Suprapubic skin (tissue), 4 donors: Measurements from ENCODE around the gene TRAK1. TPM values are rescaled to one million over a fixed set of nuclear protein-coding genes. Genes with fewer than 3 reads are reported as not detected.

Source experiments
- DNase-seq, 2 donors: peaks; one replicate each; pipeline ENCODE4 v3.0.0-alpha.2; 2019; ENCODE audit warnings: low spot score in 2 of 2
- H3K27ac ChIP-seq: fragments of 200-600 bp; sonication (generic); one replicate; pipeline ENCODE4 v1.5.1; 2019
- H3K27me3 ChIP-seq: fragments of 200-600 bp; sonication (generic); one replicate; pipeline ENCODE4 v1.5.1; 2019
- H3K36me3 ChIP-seq: fragments of 200-600 bp; sonication (generic); one replicate; pipeline ENCODE4 v1.5.1; 2019
- H3K4me1 ChIP-seq: fragments of 200-600 bp; sonication (generic); one replicate; pipeline ENCODE4 v1.5.1; 2019
- H3K4me3 ChIP-seq: fragments of 200-600 bp; sonication (generic); one replicate; pipeline ENCODE4 v1.5.1; 2019; ENCODE audit warnings: mild to moderate bottlenecking
- H3K9me3 ChIP-seq: fragments of 200-600 bp; sonication (generic); one replicate; pipeline ENCODE4 v1.5.1; 2019
- EP300 ChIP-seq: sonication (generic); formaldehyde crosslinking; IDR thresholded peaks from one replicate; pipeline ENCODE4 v1.6.1; 2017; ENCODE audit warnings: antibody characterized with exemption
- POLR2A ChIP-seq, 2 donors: fragments of 450-650 bp; IDR thresholded peaks; one replicate each; pipeline ENCODE4 v1.6.1; 2017; ENCODE audit warnings: antibody characterized with exemption in 2 of 2, mild to moderate bottlenecking in 2 of 2, moderate library complexity in 2 of 2
- POLR2AphosphoS5 ChIP-seq, 3 donors: sonication (generic); formaldehyde crosslinking; IDR thresholded peaks; one replicate each; pipeline ENCODE4 v1.6.1; 2017; ENCODE audit warnings: antibody characterized with exemption in 3 of 3
- WGBS: methylation state at CpG from one replicate; pipeline ENCODE4 v1.1.5; 2018; 5-methylcytosine and 5-hydroxymethylcytosine counted together
- total RNA-seq, 4 donors: library from RNA; depleted of rRNA; stranded (reverse); fragments of >200 nt; gene quantifications; one replicate each; pipeline ENCODE4 v1.1.0, GENCODE V29; 2016
- TF ChIP-seq, protein P1 (sequence below), 2 donors: fragments of 200-600 bp in 1 of 2; fragments of 450-650 bp in 1 of 2; sonication (generic) in 1 of 2; IDR thresholded peaks; one replicate each; pipeline ENCODE4 v1.5.1; 2016 to 2019; ENCODE audit warnings: antibody characterized with exemption in 2 of 2, mild to moderate bottlenecking in 1 of 2, moderate library complexity in 1 of 2

The TRAK1 gene
- total RNA-seq, 4 donors from 2014 or later: 78.3 to 214 (median 86.4) TPM

DNA sequence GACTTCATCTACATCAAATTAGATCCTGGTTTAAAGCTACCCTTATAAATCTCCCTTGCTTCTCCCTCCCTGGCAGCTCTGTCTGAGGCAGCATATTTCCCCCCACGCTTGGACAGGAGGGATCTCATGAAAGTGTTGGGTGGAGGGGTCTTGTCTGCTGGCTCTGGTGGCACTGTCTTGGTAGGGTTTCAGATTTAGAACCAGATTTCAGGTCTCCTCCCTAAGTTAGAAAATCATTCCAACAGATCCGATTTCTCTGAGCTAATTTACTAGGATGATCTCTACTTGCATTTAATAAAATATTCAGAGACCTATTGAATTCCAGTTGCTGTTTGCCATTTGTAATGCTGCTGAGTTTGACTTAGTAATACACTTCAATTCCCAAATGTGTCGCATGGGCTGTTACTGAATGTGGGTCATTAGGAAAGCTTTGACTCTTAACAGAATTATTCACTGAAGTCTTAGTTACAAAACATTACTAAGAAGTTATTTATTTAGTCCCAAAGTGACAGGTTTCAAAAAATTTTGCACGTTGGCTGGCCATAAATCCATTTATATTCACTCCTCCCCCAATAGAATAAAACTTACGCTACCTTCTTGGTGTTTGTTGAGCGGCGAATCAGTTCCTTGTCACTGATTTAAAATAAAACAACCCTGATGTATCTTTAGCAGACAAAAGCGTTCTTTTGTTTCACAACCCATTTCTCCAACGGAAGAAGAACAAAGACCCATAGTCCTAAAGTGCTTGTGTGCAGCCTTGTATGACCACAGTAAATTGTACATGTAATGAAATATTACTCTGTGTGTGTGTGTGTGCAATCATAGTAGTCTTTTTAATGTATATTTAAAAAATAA, 84.5 kb downstream of the TRAK1 start:
- Histone ChIP-seq H3K36me3 (peaks cover 10% of the 10 kb centered on the region), H3K27me3 (no peaks in the 10 kb centered on the region), H3K9me3 (no peaks in the 10 kb centered on the region), H3K4me1 (peaks cover 31% of the 10 kb centered on the region), H3K27ac (peak overlapping the region; percentile 66), H3K4me3 (no peak overlapping the region)
- DNase-seq: no peak
- TF ChIP-seq POLR2AphosphoS5 (IDR thresholded peaks at IDR 0.05) (no peak), EP300 (no peak), POLR2A (IDR thresholded peaks at IDR 0.05) (no peak)
- TF ChIP-seq, protein P1, sequence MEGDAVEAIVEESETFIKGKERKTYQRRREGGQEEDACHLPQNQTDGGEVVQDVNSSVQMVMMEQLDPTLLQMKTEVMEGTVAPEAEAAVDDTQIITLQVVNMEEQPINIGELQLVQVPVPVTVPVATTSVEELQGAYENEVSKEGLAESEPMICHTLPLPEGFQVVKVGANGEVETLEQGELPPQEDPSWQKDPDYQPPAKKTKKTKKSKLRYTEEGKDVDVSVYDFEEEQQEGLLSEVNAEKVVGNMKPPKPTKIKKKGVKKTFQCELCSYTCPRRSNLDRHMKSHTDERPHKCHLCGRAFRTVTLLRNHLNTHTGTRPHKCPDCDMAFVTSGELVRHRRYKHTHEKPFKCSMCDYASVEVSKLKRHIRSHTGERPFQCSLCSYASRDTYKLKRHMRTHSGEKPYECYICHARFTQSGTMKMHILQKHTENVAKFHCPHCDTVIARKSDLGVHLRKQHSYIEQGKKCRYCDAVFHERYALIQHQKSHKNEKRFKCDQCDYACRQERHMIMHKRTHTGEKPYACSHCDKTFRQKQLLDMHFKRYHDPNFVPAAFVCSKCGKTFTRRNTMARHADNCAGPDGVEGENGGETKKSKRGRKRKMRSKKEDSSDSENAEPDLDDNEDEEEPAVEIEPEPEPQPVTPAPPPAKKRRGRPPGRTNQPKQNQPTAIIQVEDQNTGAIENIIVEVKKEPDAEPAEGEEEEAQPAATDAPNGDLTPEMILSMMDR (IDR thresholded peaks at IDR 0.05): no peak
- 68% methylated on average over 9 of the region's 9 CpGs for WGBS

DNA sequence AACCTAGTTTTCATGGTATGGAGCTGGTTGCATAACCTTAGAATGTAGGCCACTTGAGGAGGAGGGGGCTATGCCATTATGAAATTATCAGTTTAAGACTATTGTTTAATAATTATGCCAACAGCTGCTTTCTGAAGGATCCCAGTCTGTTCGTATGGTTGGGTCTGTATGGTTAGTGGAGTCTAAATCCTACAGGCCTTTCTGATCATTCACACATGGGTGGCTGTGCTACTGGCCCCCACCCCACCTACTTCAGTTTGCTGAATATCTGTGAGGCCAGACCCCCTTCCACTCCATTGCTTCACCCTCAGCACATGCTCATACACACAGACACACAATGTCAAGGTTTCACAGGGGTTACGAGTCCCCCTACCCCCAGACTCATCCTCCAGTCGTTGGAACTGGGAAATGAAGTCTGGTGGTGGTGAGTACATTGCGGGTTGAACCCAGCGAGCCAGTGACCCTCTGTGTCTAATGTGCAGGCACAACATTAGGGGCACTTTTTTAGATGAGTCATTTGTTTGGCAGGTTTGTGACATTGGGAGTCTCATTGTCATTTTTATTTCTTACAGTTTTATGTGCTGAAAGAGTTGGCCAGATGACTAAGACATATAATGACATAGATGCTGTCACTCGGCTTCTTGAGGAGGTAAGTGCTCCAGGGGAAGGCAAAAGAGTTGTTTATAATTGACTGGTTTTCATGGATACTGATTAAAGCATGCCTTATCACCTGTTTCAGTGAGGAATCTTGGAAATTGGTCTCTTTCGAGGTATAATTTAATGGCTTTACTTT, 85.3 kb downstream of the TRAK1 start:
- Histone ChIP-seq H3K4me3 (no peak overlapping the region), H3K4me1 (peaks cover 31% of the 10 kb centered on the region), H3K27me3 (no peaks in the 10 kb centered on the region), H3K36me3 (peaks cover 10% of the 10 kb centered on the region), H3K9me3 (no peaks in the 10 kb centered on the region), H3K27ac (peak overlapping the region; percentile 66)
- WGBS: 77% methylated on average over 6 of the region's 7 CpGs
- peak in 1 of 2 donors; percentile 29 for DNase-seq
- TF ChIP-seq POLR2A (IDR thresholded peaks at IDR 0.05) (no peak), EP300 (no peak), POLR2AphosphoS5 (IDR thresholded peaks at IDR 0.05) (no peak)
- TF ChIP-seq, protein P1 (IDR thresholded peaks at IDR 0.05): no peak

DNA sequence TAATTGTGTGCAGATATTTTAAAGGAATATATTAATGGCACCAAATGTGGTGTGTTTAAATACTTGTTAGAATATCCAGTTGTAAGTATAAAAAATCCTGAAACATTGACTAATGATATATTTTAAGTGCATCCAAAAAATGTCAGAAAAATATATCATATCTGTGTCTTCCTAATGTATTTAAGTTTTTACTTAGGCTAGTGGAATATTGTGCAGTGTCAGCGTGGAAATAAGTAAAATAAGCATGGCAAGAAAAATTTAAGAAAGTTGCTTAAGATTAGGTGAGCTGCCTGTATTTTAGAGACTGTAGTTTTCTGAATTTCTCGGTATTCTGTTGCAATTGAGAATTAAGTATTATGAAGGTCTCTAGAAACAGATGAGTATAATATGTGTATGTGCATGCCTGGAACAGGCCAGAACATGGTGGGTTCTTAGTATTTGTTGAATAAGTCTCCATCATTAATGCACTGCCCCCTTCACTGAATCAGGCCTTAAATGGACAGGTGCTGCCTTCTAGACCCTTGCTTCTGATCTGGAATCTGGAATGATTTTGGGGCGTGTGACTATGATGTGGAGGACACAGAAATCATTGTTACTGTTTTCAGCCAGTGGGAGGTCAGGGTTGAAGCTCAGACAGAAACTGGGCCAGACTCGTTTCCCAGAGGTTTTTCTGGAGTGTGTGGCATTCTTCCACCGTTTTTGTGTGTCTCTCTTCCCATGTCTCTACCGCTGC, 86.1 kb downstream of the TRAK1 start:
- 76% methylated on average over 6 of the region's 6 CpGs for WGBS
- no peaks in the 10 kb centered on the region for H3K27me3 ChIP-seq
- H3K36me3 ChIP-seq: peaks cover 10% of the 10 kb centered on the region
- no peak overlapping the region for H3K4me3 ChIP-seq
- TF ChIP-seq, protein P1 (IDR thresholded peaks at IDR 0.05): no peak
- TF ChIP-seq POLR2A (IDR thresholded peaks at IDR 0.05) (no peak), POLR2AphosphoS5 (IDR thresholded peaks at IDR 0.05) (no peak), EP300 (no peak)
- peaks cover 31% of the 10 kb centered on the region for H3K4me1 ChIP-seq
- H3K27ac ChIP-seq: no peak overlapping the region
- H3K9me3 ChIP-seq: no peaks in the 10 kb centered on the region
- no peak for DNase-seq

DNA sequence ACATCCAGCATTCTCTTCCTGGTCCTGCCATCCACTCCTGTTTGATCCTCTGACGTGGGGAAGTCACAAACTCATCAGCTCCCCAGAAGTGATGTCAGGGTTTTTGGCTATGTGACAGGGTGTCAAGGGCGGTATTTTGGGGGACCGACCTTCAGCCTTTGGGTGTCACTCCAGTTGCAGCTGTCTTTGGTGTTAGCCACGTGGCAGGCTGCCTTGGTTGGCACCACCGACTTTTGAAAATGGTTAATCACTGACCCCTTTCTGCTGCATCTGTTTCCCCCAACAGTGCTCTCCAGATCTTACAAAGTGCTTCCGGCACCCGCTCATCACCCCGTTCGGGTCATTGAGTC, 86.6 kb downstream of the TRAK1 start:
- peaks cover 31% of the 10 kb centered on the region for H3K4me1 ChIP-seq
- no peaks in the 10 kb centered on the region for H3K9me3 ChIP-seq
- DNase-seq: peak in 1 of 2 donors; percentile 24
- WGBS: 95% methylated on average over 9 of the region's 9 CpGs
- H3K36me3 ChIP-seq: peaks cover 10% of the 10 kb centered on the region
- no peaks in the 10 kb centered on the region for H3K27me3 ChIP-seq
- no peak overlapping the region for H3K4me3 ChIP-seq
- H3K27ac ChIP-seq: no peak overlapping the region
- no peak for TF ChIP-seq POLR2A (IDR thresholded peaks at IDR 0.05)
- TF ChIP-seq EP300: no peak
- no peak for TF ChIP-seq POLR2AphosphoS5 (IDR thresholded peaks at IDR 0.05)
- TF ChIP-seq, protein P1 (IDR thresholded peaks at IDR 0.05): no peak
